OCI-LY3 (cell line): ENCODE measurements around the gene BTNL8.

ENCODE experiments used
- EZH2phosphoT487 ChIP-seq: fragments of 200-600 bp; shearing (Covaris generic); IDR thresholded peaks from 2 replicates; pipeline ENCODE4 v1.6.1; 2018; ENCODE audit warnings: antibody characterized with exemption, mixed run types, low read depth
- TF ChIP-seq, protein P1 (sequence below): fragments of 200-600, 300-600 bp; sonication (generic); IDR thresholded peaks from 2 replicates; pipeline ENCODE4 v1.5.1; 2014; ENCODE audit warnings: antibody characterized with exemption, low read length, low read depth

DNA sequence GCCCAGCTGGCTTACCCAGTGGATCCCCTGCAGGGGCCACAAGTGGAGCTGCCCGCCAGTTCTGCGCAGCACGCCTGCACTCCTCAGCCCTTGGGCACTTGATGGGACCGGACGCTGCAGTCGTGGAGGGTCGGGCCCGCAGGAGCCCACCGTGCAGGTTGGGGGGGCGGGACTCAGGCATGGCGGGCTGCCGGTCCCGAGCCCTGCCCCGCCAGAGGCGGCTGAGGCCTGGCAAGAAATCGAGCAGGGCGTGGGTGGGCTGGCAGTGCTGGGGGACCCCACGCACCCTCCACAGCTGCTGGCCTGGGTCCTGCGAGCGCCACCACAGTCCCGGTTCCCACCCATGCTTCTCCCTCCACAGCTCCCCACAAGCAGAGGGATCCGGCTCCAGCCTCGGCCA, 70.4 kb downstream of the BTNL8 start:
- TF ChIP-seq, protein P1, sequence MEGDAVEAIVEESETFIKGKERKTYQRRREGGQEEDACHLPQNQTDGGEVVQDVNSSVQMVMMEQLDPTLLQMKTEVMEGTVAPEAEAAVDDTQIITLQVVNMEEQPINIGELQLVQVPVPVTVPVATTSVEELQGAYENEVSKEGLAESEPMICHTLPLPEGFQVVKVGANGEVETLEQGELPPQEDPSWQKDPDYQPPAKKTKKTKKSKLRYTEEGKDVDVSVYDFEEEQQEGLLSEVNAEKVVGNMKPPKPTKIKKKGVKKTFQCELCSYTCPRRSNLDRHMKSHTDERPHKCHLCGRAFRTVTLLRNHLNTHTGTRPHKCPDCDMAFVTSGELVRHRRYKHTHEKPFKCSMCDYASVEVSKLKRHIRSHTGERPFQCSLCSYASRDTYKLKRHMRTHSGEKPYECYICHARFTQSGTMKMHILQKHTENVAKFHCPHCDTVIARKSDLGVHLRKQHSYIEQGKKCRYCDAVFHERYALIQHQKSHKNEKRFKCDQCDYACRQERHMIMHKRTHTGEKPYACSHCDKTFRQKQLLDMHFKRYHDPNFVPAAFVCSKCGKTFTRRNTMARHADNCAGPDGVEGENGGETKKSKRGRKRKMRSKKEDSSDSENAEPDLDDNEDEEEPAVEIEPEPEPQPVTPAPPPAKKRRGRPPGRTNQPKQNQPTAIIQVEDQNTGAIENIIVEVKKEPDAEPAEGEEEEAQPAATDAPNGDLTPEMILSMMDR, result no peak
- TF ChIP-seq EZH2phosphoT487, result no peak
